HEK293 (cell line): ENCODE measurements around the gene CTSD.
"Not testable (repeated sequence)": the region's sequence is repeated elsewhere in the genome, so short reads cannot be mapped to it uniquely, and the experiment has no call there.

Source experiments
- HOXC10 ChIP-seq: sonication (generic); formaldehyde crosslinking; IDR thresholded peaks from 2 replicates; pipeline ENCODE4 v1.8.1; 2023; ENCODE audit warnings: mild to moderate bottlenecking, missing genetic modification reagents
- TF ChIP-seq, protein P1 (sequence below): IDR thresholded peaks from 2 replicates; pipeline ENCODE4 v1.6.1; 2011; ENCODE audit warnings: mild to moderate bottlenecking, low read depth, low read length, borderline replicate concordance
- TF ChIP-seq, protein P2 (sequence below): fragments of 450-650 bp; formaldehyde crosslinking; IDR thresholded peaks from 2 replicates; pipeline ENCODE4 v1.5.1; 2016; ENCODE audit warnings: missing biosample characterization, missing genetic modification characterization
- TF ChIP-seq, protein P3 (sequence below): fragments of 450-650 bp; formaldehyde crosslinking; IDR thresholded peaks from 2 replicates; pipeline ENCODE4 v1.5.1; 2016; ENCODE audit warnings: missing biosample characterization, missing genetic modification characterization, low read depth

DNA sequence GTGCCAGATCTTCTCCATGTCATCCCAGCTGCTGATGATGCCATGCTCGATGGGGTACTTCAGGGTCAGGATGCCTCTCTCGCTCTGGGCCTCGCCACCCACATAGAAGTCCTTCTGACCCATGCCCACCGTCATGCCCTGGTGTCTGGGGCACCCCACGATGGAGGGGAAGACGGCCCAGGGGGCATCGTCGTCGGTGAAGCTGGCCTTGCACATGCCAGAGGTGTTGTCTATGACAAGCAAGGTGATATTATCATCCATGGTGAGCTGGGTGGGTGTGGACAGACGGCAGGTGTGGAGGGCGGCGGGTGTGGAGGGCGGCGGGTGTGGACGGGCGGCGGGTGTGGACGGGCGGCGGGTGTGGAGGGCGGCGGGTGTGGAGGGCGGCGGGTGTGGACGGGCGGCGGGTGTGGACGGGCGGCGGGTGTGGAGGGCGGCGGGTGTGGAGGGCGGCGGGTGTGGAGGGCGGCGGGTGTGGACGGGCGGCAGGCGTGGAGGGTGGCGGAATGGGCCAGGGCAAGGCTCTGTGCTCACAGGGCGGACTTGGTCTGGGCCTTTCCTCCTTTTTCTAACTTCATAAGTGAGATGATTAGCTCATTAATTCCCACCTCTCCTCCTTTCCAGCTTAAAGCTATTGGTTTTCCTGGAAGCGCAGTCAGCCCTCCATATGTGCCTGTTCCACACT lies 40.2 kb upstream of the CTSD start:
- TF ChIP-seq HOXC10 (CRISPR knock-in tag): not testable (repeated sequence)
- TF ChIP-seq, protein P1, sequence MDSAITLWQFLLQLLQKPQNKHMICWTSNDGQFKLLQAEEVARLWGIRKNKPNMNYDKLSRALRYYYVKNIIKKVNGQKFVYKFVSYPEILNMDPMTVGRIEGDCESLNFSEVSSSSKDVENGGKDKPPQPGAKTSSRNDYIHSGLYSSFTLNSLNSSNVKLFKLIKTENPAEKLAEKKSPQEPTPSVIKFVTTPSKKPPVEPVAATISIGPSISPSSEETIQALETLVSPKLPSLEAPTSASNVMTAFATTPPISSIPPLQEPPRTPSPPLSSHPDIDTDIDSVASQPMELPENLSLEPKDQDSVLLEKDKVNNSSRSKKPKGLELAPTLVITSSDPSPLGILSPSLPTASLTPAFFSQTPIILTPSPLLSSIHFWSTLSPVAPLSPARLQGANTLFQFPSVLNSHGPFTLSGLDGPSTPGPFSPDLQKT: not testable (repeated sequence)
- TF ChIP-seq, protein P2, sequence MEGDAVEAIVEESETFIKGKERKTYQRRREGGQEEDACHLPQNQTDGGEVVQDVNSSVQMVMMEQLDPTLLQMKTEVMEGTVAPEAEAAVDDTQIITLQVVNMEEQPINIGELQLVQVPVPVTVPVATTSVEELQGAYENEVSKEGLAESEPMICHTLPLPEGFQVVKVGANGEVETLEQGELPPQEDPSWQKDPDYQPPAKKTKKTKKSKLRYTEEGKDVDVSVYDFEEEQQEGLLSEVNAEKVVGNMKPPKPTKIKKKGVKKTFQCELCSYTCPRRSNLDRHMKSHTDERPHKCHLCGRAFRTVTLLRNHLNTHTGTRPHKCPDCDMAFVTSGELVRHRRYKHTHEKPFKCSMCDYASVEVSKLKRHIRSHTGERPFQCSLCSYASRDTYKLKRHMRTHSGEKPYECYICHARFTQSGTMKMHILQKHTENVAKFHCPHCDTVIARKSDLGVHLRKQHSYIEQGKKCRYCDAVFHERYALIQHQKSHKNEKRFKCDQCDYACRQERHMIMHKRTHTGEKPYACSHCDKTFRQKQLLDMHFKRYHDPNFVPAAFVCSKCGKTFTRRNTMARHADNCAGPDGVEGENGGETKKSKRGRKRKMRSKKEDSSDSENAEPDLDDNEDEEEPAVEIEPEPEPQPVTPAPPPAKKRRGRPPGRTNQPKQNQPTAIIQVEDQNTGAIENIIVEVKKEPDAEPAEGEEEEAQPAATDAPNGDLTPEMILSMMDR: not testable (repeated sequence)
- TF ChIP-seq, protein P3, sequence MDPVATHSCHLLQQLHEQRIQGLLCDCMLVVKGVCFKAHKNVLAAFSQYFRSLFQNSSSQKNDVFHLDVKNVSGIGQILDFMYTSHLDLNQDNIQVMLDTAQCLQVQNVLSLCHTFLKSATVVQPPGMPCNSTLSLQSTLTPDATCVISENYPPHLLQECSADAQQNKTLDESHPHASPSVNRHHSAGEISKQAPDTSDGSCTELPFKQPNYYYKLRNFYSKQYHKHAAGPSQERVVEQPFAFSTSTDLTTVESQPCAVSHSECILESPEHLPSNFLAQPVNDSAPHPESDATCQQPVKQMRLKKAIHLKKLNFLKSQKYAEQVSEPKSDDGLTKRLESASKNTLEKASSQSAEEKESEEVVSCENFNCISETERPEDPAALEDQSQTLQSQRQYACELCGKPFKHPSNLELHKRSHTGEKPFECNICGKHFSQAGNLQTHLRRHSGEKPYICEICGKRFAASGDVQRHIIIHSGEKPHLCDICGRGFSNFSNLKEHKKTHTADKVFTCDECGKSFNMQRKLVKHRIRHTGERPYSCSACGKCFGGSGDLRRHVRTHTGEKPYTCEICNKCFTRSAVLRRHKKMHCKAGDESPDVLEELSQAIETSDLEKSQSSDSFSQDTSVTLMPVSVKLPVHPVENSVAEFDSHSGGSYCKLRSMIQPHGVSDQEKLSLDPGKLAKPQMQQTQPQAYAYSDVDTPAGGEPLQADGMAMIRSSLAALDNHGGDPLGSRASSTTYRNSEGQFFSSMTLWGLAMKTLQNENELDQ: not testable (repeated sequence)
